ENCODE measurements around the gene SCGB2A2.

DNA sequence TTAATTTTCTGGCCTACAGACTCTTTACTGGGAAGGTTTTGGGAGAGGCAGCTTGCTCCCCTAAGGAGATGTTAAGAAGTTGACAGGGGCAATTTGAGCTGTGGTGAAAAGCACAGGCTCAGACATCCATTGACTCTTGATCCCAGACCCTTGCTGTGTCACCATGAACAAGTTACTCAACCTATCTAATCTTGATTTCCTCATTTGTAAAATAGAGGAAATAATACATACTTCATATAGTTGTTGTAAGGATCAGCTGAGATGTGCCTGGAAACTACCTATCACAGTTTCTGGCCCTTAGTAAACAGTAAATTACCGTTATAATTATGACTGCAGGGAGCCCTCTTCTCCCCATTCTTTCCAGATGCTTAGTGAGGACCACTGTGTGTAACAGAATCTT is 45.5 kb downstream of the SCGB2A2 start:
- no peak for TF ChIP-seq TARDBP (IDR thresholded peaks at IDR 0.05; ENCODE audit: borderline replicate concordance)
- TF ChIP-seq POLR2A (IDR thresholded peaks at IDR 0.05; ENCODE audit: low read depth, low read length): no peak
- TF ChIP-seq EZH2 (IDR thresholded peaks at IDR 0.05; ENCODE audit: borderline replicate concordance, control insufficient read depth, low read depth, low read length): no peak
- TF ChIP-seq NFIC (IDR thresholded peaks at IDR 0.05; ENCODE audit: low read depth, low read length): no peak
- no peak for TF ChIP-seq EGR1 (IDR thresholded peaks at IDR 0.05; ENCODE audit: borderline replicate concordance in 1 of 2, low read depth in 2 of 2, low read length in 2 of 2)
- TF ChIP-seq, protein P1, sequence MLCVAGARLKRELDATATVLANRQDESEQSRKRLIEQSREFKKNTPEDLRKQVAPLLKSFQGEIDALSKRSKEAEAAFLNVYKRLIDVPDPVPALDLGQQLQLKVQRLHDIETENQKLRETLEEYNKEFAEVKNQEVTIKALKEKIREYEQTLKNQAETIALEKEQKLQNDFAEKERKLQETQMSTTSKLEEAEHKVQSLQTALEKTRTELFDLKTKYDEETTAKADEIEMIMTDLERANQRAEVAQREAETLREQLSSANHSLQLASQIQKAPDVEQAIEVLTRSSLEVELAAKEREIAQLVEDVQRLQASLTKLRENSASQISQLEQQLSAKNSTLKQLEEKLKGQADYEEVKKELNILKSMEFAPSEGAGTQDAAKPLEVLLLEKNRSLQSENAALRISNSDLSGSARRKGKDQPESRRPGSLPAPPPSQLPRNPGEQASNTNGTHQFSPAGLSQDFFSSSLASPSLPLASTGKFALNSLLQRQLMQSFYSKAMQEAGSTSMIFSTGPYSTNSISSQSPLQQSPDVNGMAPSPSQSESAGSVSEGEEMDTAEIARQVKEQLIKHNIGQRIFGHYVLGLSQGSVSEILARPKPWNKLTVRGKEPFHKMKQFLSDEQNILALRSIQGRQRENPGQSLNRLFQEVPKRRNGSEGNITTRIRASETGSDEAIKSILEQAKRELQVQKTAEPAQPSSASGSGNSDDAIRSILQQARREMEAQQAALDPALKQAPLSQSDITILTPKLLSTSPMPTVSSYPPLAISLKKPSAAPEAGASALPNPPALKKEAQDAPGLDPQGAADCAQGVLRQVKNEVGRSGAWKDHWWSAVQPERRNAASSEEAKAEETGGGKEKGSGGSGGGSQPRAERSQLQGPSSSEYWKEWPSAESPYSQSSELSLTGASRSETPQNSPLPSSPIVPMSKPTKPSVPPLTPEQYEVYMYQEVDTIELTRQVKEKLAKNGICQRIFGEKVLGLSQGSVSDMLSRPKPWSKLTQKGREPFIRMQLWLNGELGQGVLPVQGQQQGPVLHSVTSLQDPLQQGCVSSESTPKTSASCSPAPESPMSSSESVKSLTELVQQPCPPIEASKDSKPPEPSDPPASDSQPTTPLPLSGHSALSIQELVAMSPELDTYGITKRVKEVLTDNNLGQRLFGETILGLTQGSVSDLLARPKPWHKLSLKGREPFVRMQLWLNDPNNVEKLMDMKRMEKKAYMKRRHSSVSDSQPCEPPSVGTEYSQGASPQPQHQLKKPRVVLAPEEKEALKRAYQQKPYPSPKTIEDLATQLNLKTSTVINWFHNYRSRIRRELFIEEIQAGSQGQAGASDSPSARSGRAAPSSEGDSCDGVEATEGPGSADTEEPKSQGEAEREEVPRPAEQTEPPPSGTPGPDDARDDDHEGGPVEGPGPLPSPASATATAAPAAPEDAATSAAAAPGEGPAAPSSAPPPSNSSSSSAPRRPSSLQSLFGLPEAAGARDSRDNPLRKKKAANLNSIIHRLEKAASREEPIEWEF (IDR thresholded peaks at IDR 0.05; ENCODE audit: insufficient replicate concordance, low read depth, low read length): no peak
- TF ChIP-seq NR2C1 (IDR thresholded peaks at IDR 0.05): no peak
- no peak for TF ChIP-seq RFX5 (IDR thresholded peaks at IDR 0.05; ENCODE audit: low read depth, low read length)
- TF ChIP-seq ZNF384 (IDR thresholded peaks at IDR 0.05; ENCODE audit: borderline replicate concordance, low read depth, low read length): no peak
- no peak for TF ChIP-seq BRCA1 (IDR thresholded peaks at IDR 0.05; ENCODE audit: low read depth, low read length)
